ENCODE measurements around the gene LY9.

DNA sequence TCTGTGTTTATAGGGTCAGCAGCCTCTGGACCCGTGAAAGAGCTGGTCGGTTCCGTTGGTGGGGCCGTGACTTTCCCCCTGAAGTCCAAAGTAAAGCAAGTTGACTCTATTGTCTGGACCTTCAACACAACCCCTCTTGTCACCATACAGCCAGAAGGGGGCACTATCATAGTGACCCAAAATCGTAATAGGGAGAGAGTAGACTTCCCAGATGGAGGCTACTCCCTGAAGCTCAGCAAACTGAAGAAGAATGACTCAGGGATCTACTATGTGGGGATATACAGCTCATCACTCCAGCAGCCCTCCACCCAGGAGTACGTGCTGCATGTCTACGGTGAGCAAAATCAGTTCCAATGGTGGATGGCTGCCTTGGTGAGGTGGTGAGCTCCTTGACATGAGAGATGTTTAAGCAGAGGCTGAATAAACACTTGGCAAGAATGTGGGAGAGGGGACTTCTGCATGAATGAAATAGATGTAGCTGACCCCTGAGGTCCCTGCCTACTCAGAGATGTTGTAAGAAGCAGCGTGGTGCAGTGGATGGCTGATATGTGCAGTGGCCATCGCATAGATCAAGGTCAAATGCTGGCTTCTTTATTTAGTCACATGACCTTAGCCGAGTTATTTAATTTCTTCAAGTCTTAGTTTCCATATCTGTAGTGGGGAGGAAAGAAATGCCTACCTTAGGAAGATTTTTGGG, 47.6 kb upstream of the LY9 start:
- TF ChIP-seq, protein P1, sequence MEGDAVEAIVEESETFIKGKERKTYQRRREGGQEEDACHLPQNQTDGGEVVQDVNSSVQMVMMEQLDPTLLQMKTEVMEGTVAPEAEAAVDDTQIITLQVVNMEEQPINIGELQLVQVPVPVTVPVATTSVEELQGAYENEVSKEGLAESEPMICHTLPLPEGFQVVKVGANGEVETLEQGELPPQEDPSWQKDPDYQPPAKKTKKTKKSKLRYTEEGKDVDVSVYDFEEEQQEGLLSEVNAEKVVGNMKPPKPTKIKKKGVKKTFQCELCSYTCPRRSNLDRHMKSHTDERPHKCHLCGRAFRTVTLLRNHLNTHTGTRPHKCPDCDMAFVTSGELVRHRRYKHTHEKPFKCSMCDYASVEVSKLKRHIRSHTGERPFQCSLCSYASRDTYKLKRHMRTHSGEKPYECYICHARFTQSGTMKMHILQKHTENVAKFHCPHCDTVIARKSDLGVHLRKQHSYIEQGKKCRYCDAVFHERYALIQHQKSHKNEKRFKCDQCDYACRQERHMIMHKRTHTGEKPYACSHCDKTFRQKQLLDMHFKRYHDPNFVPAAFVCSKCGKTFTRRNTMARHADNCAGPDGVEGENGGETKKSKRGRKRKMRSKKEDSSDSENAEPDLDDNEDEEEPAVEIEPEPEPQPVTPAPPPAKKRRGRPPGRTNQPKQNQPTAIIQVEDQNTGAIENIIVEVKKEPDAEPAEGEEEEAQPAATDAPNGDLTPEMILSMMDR (IDR thresholded peaks at IDR 0.05; ENCODE audit: low read depth, low read length): peak; percentile 46
- TF ChIP-seq POLR2A (IDR thresholded peaks at IDR 0.05; ENCODE audit: extremely low read depth, insufficient read length): no peak
- no peak for TF ChIP-seq MYC (IDR thresholded peaks at IDR 0.05; ENCODE audit: low read depth, low read length)
- no peak for TF ChIP-seq MAX (IDR thresholded peaks at IDR 0.05; ENCODE audit: low read depth, low read length)

All from NB4 (cell line).